ENCODE measurements around the gene EI24. TPM values are rescaled to one million over a fixed set of nuclear protein-coding genes. Genes with fewer than 3 reads are reported as not detected.

The EI24 gene
- total RNA-seq, 1 donor from 2014 or later: 49.1 TPM

DNA sequence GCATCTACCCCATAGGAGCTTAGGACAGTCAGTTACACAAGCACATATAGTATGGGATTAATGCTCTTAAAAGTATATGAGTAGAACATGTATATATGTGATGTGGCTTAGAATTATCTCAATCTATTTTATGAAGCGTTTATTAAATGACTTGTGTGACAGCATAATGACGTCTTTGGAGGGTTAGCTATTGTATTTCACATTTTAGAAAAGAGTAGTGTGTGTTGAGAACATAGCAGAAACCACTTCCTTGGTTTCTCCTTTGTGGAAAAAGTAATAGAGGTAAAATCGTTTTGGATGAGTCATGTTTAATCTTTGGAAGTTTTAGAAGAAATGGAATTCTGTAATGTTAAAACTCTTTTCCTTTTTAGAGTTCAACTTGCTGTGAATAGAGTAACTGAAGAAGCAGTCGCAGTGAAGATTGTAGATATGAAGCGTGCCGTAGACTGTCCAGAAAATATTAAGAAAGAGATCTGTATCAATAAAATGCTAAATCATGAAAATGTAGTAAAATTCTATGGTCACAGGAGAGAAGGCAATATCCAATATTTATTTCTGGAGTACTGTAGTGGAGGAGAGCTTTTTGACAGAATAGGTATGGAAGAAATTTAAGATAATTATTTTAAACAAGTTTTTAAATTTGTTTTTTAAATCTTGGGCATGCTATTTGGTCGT is 58.1 kb downstream of the EI24 start:
- DNase-seq: no peak

Small RNAs within 50 kb of the gene (small RNA-seq; reads per million reads assigned to genes)
- gene RNU6-1156P (ENCODE audit: low replicate concordance): not detected

Other genes starting within 250 kb of the EI24 start
- 11.8 TPM for gene FEZ1, start 73.2 kb upstream of the EI24 start, total RNA-seq
- gene STT3A, start 23.4 kb downstream of the EI24 start, total RNA-seq: 79.4 TPM
- gene CHEK1, start 55.7 kb downstream of the EI24 start, total RNA-seq: 9.1 TPM
- gene ACRV1, start 111.4 kb downstream of the EI24 start, total RNA-seq: not detected
- gene PATE1, start 176.8 kb downstream of the EI24 start, total RNA-seq: not detected
- not detected for gene PATE2, start 209.4 kb downstream of the EI24 start, total RNA-seq
- not detected for gene PATE3, start 218.7 kb downstream of the EI24 start, total RNA-seq

All from tongue (tissue), 3 donors.